Measurements from ENCODE around the gene SCGB3A1. TPM values are rescaled to one million over a fixed set of nuclear protein-coding genes. Genes with fewer than 3 reads are reported as not detected.

Gene SCGB3A1
- polyA plus RNA-seq, 12 donors, result 0.71 to 2.1 (median 1.0) TPM; not detected in 2

- DNase-seq, result no peak
These were observed 15.0 kb upstream of the SCGB3A1 start for GRCh38 chr5:180606215-180606785.

- no peak for DNase-seq
These were observed 14.4 kb upstream of the SCGB3A1 start for GRCh38 chr5:180605554-180606214.

- no peak for DNase-seq
These were observed 13.0 kb upstream of the SCGB3A1 start for GRCh38 chr5:180604271-180604670.

GRCh38 chr5:180603076-180603594 lies 11.8 kb upstream of the SCGB3A1 start:
- DNase-seq, result no peak

- DNase-seq, result no peak
These were observed 11.3 kb upstream of the SCGB3A1 start for GRCh38 chr5:180602481-180603075.

GRCh38 chr5:180601591-180602480 lies 10.5 kb upstream of the SCGB3A1 start:
- no peak for DNase-seq

GRCh38 chr5:180600554-180601041 lies 9.3 kb upstream of the SCGB3A1 start:
- no peak for DNase-seq

GRCh38 chr5:180599981-180600553 lies 8.8 kb upstream of the SCGB3A1 start:
- no peak for DNase-seq

- DNase-seq, result no peak
These were observed 8.3 kb upstream of the SCGB3A1 start for GRCh38 chr5:180599590-180599914.

- no peak for DNase-seq
These were observed 7.7 kb upstream of the SCGB3A1 start for GRCh38 chr5:180598797-180599589.

GRCh38 chr5:180598316-180598701 lies 7.0 kb upstream of the SCGB3A1 start:
- no peak for DNase-seq

- DNase-seq, result no peak
These were observed 5.5 kb upstream of the SCGB3A1 start for GRCh38 chr5:180596668-180597231.

- no peak for DNase-seq
These were observed 4.9 kb upstream of the SCGB3A1 start for GRCh38 chr5:180596115-180596667.

- no peak for DNase-seq
These were observed 4.2 kb upstream of the SCGB3A1 start for GRCh38 chr5:180595381-180596114.

GRCh38 chr5:180595046-180595379 lies 3.7 kb upstream of the SCGB3A1 start:
- no peak for DNase-seq

- DNase-seq, result no peak
These were observed 3.2 kb upstream of the SCGB3A1 start for GRCh38 chr5:180594311-180595045.

GRCh38 chr5:180593446-180594206 lies 2.3 kb upstream of the SCGB3A1 start:
- no peak for DNase-seq

GRCh38 chr5:180592176-180592575 lies 877 bp upstream of the SCGB3A1 start:
- DNase-seq, result no peak

Measured in muscle of arm (tissue), 12 donors.